C4-2B (cell line): Measurements from ENCODE around the gene PTGES.

Experiments used
- CTCF ChIP-seq: fragments of 450-650 bp; conservative IDR thresholded peaks from 2 replicates; pipeline ENCODE4 v1.5.1; 2017; ENCODE audit warnings: mild to moderate bottlenecking
- ZFX ChIP-seq: fragments of 450-650 bp; IDR thresholded peaks from 2 replicates; pipeline ENCODE4 v1.6.1; 2017

- TF ChIP-seq CTCF (no peak), ZFX (no peak)
Observed at GRCh38 chr9:129714511-129715061, 38.3 kb downstream of the PTGES start.
